ENCODE data around the gene CLASRP. TPM values are rescaled to one million over a fixed set of nuclear protein-coding genes. Genes with fewer than 3 reads are reported as not detected.

The CLASRP gene
- total RNA-seq, 2 experiments from 2014 or later = 82.5 to 94.5 TPM

DNA sequence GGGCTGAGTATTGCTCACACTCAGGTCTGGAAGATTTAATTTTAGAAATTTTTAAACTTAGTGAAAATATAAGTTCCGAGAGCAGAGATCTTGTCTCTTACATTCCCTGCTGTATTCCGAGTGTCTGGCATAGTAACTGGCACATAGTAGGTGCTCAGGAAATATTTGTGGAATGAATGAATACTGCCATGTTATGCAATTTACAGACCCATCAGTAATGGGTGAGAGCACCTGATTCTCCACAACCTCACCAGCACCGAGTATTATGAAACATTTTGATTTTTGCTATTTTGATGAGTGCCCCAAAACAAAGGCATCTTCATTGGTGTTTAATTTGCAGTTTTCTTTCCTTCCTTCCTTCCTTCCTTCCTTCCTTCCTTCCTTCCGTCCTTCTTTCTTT is 15.8 kb upstream of the CLASRP start:
- H3K4me1 Mint-ChIP-seq (ENCODE audit: low read depth) = no peaks in the 10 kb centered on the region
- H3K27ac Mint-ChIP-seq = no peak overlapping the region
- ATAC-seq (no peak), DNase-seq (no peak)
- H3K27me3 Mint-ChIP-seq (ENCODE audit: low read depth) = no peaks in the 10 kb centered on the region
- ChIA-PET CTCF (no interaction called here), POLR2A (interaction anchor here (0.6 kb wide), 1 partner anchor 120 kb away, joined by 4 read pairs; no protein-coding TSS in a partner anchor)
- no peaks in the 10 kb centered on the region for H3K36me3 Mint-ChIP-seq (ENCODE audit: low read depth)
- no peak overlapping the region for H3K4me3 Mint-ChIP-seq
- H3K9me3 Mint-ChIP-seq (ENCODE audit: insufficient read depth) = no peaks in the 10 kb centered on the region

DNA sequence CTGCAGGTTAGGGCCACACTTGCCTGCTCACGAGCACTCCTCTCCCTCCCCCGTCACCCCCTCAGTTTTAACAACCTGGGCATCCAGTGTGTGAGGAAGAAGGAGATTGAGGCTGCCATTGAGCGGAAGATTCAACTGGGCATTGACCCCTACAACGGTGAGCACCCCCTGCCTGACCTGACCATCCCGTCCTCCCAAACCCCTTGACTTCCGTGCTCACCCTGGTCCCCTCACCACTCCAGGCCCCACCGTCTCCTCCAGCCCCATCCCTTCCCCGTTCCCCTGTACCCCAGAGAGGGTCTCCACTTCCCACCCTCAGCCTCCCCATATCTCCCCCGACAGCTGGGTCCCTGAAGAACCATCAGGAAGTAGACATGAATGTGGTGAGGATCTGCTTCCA is 13.6 kb upstream of the CLASRP start:
- POLR2A ChIA-PET = no interaction called here
- no peak overlapping the region for H3K4me3 Mint-ChIP-seq
- ATAC-seq = no peak
- no peak for DNase-seq
- peaks cover 2% of the 10 kb centered on the region for H3K36me3 Mint-ChIP-seq (ENCODE audit: low read depth)
- no peaks in the 10 kb centered on the region for H3K9me3 Mint-ChIP-seq (ENCODE audit: insufficient read depth)
- CTCF ChIA-PET = no interaction called here
- no peaks in the 10 kb centered on the region for H3K27me3 Mint-ChIP-seq (ENCODE audit: low read depth)
- no peak overlapping the region for H3K27ac Mint-ChIP-seq
- H3K4me1 Mint-ChIP-seq (ENCODE audit: low read depth) = no peaks in the 10 kb centered on the region

DNA sequence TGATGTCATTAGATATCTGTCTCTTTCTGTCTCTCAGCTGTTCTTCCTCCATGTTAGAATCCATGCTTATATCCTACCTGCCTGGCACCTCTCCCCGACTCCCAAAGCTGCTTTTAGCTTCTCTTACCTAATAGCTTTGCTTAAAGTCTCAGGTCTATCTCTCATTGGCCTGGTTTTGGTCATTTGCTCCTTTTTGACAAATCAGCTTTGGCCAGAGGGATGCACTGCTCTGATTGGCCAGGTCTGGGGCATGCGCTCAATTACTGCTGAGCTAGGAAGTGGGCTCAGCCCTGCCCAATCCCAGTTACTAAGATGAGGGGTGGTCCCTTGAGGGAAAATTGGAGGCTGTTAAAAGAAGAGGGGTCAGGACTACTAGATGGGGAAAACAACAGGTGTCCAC is 11.5 kb upstream of the CLASRP start:
- CTCF ChIA-PET = interaction anchor here (2.5 kb wide), 1 partner anchor 10 kb away, joined by 6 read pairs; no protein-coding TSS in a partner anchor
- ATAC-seq = no peak
- POLR2A ChIA-PET = no interaction called here
- no peak overlapping the region for H3K4me3 Mint-ChIP-seq
- peaks cover 5% of the 10 kb centered on the region for H3K36me3 Mint-ChIP-seq (ENCODE audit: low read depth)
- no peaks in the 10 kb centered on the region for H3K9me3 Mint-ChIP-seq (ENCODE audit: insufficient read depth)
- H3K27me3 Mint-ChIP-seq (ENCODE audit: low read depth) = no peaks in the 10 kb centered on the region
- H3K27ac Mint-ChIP-seq = no peak overlapping the region
- no peak for DNase-seq
- no peaks in the 10 kb centered on the region for H3K4me1 Mint-ChIP-seq (ENCODE audit: low read depth)

DNA sequence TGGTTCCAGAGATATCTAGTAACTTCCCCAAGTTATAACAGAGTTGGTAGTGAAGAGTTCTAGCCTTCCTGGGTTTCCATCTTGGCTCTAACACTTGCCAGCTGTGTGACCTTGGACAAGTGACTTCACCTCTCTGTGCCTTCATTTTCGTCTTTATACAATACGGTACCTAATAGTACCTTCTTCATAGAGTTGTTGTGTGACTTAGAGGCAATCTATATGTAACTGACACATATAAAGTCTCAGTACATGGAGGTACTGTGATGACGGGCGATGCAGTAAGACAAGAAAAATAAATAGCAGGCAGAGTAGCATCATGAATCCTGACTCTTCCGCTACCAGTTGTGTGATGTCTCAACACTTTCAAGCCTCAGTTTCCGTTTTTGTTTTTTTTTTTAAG is 8.0 kb upstream of the CLASRP start:
- Mint-ChIP-seq H3K4me1 (ENCODE audit: low read depth) (no peaks in the 10 kb centered on the region), H3K9me3 (ENCODE audit: insufficient read depth) (no peaks in the 10 kb centered on the region), H3K27ac (no peak overlapping the region), H3K36me3 (ENCODE audit: low read depth) (peaks cover 16% of the 10 kb centered on the region), H3K4me3 (no peak overlapping the region), H3K27me3 (ENCODE audit: low read depth) (no peaks in the 10 kb centered on the region)
- ATAC-seq = no peak
- CTCF ChIA-PET = no interaction called here
- no peak for DNase-seq
- POLR2A ChIA-PET = no interaction called here

DNA sequence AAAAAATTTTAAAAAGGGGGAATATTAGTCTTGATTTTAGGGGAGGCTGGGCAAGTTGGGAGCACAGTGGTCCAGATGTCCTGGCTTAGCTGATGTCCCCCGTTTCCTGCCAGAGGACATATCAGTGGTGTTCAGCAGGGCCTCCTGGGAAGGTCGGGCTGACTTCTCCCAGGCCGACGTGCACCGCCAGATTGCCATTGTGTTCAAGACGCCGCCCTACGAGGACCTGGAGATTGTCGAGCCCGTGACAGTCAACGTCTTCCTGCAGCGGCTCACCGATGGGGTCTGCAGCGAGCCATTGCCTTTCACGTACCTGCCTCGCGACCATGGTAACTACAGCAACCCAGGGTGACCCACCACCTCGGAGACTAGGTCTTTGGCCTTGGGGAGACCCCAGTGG is 6.4 kb upstream of the CLASRP start:
- Mint-ChIP-seq H3K27me3 (ENCODE audit: low read depth) (no peaks in the 10 kb centered on the region), H3K27ac (no peak overlapping the region)
- POLR2A ChIA-PET = no interaction called here

DNA sequence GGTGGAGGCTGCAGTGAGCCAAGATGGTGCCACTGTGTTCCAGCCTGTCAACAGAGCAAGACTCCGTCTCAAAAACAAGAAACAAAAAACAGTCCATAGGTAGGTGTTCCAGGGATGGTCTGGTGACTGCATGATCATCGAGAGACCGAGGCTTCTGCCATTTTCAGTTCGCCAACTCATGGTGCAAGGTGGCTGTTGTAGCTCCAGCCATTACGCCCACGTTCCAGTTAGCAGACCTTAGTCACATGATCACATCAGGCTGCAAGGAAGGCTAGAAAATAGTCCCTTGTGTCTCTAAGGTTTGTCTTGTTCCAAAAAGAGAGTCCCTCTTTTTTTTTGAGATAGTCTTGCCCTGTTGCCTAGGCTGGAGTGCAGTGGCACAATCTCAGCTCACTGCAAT is 3.1 kb upstream of the CLASRP start:
- CTCF ChIA-PET = interaction anchor here (1.2 kb wide), 1 partner anchor 24 kb away, joined by 3 read pairs; no protein-coding TSS in a partner anchor

More for the DNA sequence above, 6.4 kb upstream of the CLASRP start:
- Mint-ChIP-seq H3K36me3 (ENCODE audit: low read depth) (peaks cover 18% of the 10 kb centered on the region), H3K4me1 (ENCODE audit: low read depth) (no peaks in the 10 kb centered on the region), H3K9me3 (ENCODE audit: insufficient read depth) (no peaks in the 10 kb centered on the region), H3K4me3 (no peak overlapping the region)
- ATAC-seq (no peak), DNase-seq (no peak)
- CTCF ChIA-PET = no interaction called here

DNA sequence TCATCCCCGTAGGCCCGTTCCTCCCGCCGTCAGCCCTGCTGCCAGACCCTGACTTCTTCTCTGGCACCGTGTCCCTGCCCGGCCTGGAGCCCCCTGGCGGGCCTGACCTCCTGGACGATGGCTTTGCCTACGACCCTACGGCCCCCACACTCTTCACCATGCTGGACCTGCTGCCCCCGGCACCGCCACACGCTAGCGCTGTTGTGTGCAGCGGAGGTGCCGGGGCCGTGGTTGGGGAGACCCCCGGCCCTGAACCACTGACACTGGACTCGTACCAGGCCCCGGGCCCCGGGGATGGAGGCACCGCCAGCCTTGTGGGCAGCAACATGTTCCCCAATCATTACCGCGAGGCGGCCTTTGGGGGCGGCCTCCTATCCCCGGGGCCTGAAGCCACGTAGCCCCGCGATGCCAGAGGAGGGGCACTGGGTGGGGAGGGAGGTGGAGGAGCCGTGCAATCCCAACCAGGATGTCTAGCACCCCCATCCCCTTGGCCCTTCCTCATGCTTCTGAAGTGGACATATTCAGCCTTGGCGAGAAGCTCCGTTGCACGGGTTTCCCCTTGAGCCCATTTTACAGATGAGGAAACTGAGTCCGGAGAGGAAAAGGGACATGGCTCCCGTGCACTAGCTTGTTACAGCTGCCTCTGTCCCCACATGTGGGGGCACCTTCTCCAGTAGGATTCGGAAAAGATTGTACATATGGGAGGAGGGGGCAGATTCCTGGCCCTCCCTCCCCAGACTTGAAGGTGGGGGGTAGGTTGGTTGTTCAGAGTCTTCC is 1.3 kb upstream of the CLASRP start:
- peaks cover 38% of the 10 kb centered on the region for H3K36me3 Mint-ChIP-seq (ENCODE audit: low read depth)

More for the DNA sequence above, 3.1 kb upstream of the CLASRP start:
- no peaks in the 10 kb centered on the region for H3K9me3 Mint-ChIP-seq (ENCODE audit: insufficient read depth)
- POLR2A ChIA-PET = interaction anchor here (1.5 kb wide), 1 partner anchor 34 kb away, joined by 5 read pairs; the partner anchor contains the start of gene RELB
- DNase-seq (no peak), ATAC-seq (no peak)
- peaks cover 29% of the 10 kb centered on the region for H3K36me3 Mint-ChIP-seq (ENCODE audit: low read depth)
- H3K27ac Mint-ChIP-seq = no peak overlapping the region
- H3K4me1 Mint-ChIP-seq (ENCODE audit: low read depth) = peaks cover 17% of the 10 kb centered on the region
- H3K4me3 Mint-ChIP-seq = no peak overlapping the region
- no peaks in the 10 kb centered on the region for H3K27me3 Mint-ChIP-seq (ENCODE audit: low read depth)

DNA sequence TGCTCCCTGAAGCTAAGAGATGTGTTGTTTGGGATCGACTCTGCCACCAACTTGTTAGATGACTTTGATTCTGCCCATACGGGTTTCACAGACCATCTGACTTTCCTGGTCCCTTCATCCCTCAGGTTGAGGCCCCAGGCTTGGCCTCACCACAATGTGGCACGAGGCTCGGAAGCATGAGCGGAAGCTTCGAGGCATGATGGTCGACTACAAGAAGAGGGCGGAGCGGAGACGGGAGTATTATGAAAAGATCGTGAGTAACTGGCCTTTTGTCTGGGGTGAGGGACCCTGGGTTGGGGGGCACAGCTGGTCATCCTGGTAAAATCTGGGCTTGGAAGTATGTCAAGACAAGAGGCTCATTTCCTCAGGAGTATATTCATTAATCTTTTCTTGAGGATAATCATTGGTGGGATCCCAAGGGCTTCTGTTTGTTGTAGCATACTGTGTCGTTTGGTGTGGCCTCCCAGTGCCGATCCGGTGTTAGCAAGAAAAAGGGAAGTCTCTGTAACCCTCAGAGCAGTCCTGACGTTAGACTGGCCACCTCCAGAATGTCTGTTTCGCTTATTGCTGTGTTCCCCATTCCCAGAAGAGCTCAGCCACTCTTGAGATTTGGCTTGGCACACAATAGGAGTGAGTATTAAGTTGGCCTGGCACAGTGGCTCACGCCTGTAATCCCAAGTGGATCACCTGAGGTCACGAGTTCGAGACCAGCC is 1.4 kb downstream of the CLASRP start:
- CTCF ChIA-PET = interaction anchor here (1.1 to 3.8 kb wide), 8 partner anchors 11 to 208 kb away, joined by 3 to 24 read pairs (median 6); no protein-coding TSS in a partner anchor
- H3K27me3 Mint-ChIP-seq (ENCODE audit: low read depth) = no peaks in the 10 kb centered on the region
- no peak for DNase-seq
- H3K27ac Mint-ChIP-seq = peak overlapping the region; percentile 94
- ATAC-seq = no peak
- peaks cover 28% of the 10 kb centered on the region for H3K4me1 Mint-ChIP-seq (ENCODE audit: low read depth)
- H3K36me3 Mint-ChIP-seq (ENCODE audit: low read depth) = peaks cover 39% of the 10 kb centered on the region
- peak overlapping the region; percentile 90 for H3K4me3 Mint-ChIP-seq
- POLR2A ChIA-PET = interaction anchor here (0.7 to 2.7 kb wide), 5 partner anchors 11 to 139 kb away, joined by 3 to 26 read pairs (median 4); partner anchors contain the start of genes BLOC1S3, GEMIN7, RELB and TRAPPC6A
- no peaks in the 10 kb centered on the region for H3K9me3 Mint-ChIP-seq (ENCODE audit: insufficient read depth)

More for the DNA sequence above, 1.3 kb upstream of the CLASRP start:
- Mint-ChIP-seq H3K27me3 (ENCODE audit: low read depth) (no peaks in the 10 kb centered on the region), H3K27ac (peak overlapping the region; percentile 63), H3K9me3 (ENCODE audit: insufficient read depth) (no peaks in the 10 kb centered on the region), H3K4me3 (peak overlapping the region; percentile 51), H3K4me1 (ENCODE audit: low read depth) (peaks cover 28% of the 10 kb centered on the region)
- no peak for ATAC-seq
- no peak for DNase-seq
- POLR2A ChIA-PET = interaction anchor here (2.7 kb wide), 1 partner anchor 37 kb away, joined by 26 read pairs; the partner anchor contains the start of gene RELB
- CTCF ChIA-PET = interaction anchor here (2.0 to 2.8 kb wide), 3 partner anchors 21 to 83 kb away, joined by 5 to 24 read pairs (median 13); partner anchors contain the start of gene CLPTM1

DNA sequence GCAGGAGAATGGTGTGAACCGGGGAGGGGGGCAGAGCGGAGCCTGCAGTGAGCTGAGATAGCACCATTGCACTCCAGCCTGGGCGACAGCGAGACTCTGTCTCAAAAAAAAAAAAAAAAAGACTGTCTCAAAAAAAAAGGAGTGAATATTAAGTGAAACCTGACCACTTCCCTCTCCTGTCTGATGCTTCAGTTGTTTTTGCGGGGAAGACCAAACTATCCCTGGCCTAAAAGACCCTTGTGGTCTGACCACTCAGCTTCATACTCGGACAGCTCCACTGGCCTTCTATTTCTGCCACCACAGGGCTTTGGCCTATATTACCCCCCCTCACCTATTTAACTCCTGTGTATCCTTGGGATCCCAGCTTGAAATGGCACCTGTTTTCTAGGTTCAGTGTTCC is 2.3 kb downstream of the CLASRP start:
- no peaks in the 10 kb centered on the region for H3K27me3 Mint-ChIP-seq (ENCODE audit: low read depth)
- ATAC-seq = no peak
- peaks cover 45% of the 10 kb centered on the region for H3K36me3 Mint-ChIP-seq (ENCODE audit: low read depth)
- no peak overlapping the region for H3K4me3 Mint-ChIP-seq
- CTCF ChIA-PET = interaction anchor here (1.4 to 3.8 kb wide), 2 partner anchors 19 to 51 kb away, joined by 3 to 15 read pairs; no protein-coding TSS in a partner anchor
- H3K4me1 Mint-ChIP-seq (ENCODE audit: low read depth) = peaks cover 36% of the 10 kb centered on the region
- peak overlapping the region; percentile 76 for H3K27ac Mint-ChIP-seq
- no peak for DNase-seq
- POLR2A ChIA-PET = interaction anchor here (1.1 kb wide), 1 partner anchor 39 kb away, joined by 3 read pairs; no protein-coding TSS in a partner anchor
- H3K9me3 Mint-ChIP-seq (ENCODE audit: insufficient read depth) = no peaks in the 10 kb centered on the region

DNA sequence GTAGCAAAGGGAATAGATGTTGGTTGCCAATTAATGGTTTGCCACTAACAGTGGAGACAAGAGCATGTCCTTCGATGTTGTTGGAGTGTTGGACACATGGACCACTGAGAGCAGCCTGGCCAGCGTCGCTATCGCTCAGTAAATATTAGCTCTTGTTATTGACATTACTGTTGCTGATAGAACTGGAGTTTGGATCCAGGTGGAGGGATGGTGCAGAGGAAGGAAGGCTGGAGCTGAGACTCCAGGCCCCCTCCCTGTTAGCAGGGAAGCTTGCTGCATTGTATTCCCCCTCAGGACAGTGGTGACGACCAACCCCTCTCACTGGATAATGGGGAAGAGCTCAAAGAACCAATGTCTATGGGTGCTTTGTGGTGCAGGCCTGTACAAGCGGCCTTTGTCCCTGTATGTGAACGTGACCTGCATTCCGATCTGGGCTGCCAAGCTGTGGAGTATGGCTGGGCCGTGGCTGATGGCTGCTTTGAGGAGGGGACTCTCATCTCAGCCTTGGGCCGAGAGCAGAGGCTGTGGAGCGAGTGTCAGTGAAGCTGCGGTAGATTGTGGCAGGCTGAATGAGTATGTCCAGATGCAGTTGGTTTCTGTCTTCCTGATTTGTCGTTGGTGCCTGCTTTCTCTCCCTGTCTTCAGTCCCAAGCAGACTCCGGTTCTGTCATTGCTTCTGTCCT is 7.0 kb downstream of the CLASRP start:
- Mint-ChIP-seq H3K36me3 (ENCODE audit: low read depth) (peaks cover 45% of the 10 kb centered on the region), H3K27me3 (ENCODE audit: low read depth) (no peaks in the 10 kb centered on the region), H3K9me3 (ENCODE audit: insufficient read depth) (no peaks in the 10 kb centered on the region), H3K4me3 (no peak overlapping the region), H3K4me1 (ENCODE audit: low read depth) (peaks cover 40% of the 10 kb centered on the region), H3K27ac (peak overlapping the region; percentile 85)
- ChIA-PET POLR2A (interaction anchor here (0.6 kb wide), 1 partner anchor 29 kb away, joined by 3 read pairs; no protein-coding TSS in a partner anchor), CTCF (interaction anchor here (3.6 kb wide), 1 partner anchor 14 kb away, joined by 24 read pairs; no protein-coding TSS in a partner anchor)
- ATAC-seq (no peak), DNase-seq (no peak)

DNA sequence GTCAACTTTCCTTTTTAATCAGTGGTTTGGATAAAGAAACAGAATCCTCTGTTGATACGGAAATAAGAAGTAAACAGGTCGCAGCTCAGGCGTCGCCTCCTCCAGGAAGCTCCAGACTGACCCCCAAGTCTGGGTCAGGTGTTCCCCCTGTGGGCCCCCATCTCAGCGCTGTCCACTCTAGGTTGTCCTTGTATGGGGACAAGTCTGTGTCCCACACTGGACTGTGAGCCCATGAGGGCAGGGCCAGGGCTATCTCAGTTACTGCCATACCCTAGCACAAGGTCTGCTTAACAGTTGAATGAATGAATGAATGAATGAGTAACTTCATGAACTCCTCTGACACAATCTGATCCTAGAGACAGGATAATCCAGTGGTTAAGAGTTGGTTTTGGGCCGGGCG is 7.5 kb downstream of the CLASRP start:
- Mint-ChIP-seq H3K9me3 (ENCODE audit: insufficient read depth) (no peaks in the 10 kb centered on the region), H3K36me3 (ENCODE audit: low read depth) (peaks cover 44% of the 10 kb centered on the region)

More for the DNA sequence above, 7.5 kb downstream of the CLASRP start:
- ChIA-PET POLR2A (no interaction called here), CTCF (interaction anchor here (3.6 kb wide), 1 partner anchor 13 kb away, joined by 24 read pairs; no protein-coding TSS in a partner anchor)
- Mint-ChIP-seq H3K27me3 (ENCODE audit: low read depth) (no peaks in the 10 kb centered on the region), H3K27ac (peak overlapping the region; percentile 85), H3K4me3 (no peak overlapping the region), H3K4me1 (ENCODE audit: low read depth) (peaks cover 36% of the 10 kb centered on the region)
- ATAC-seq (no peak), DNase-seq (no peak)
